Cardiac septum (tissue), 1 donor: ENCODE results near the gene FRMPD1. TPM values are rescaled to one million over a fixed set of nuclear protein-coding genes. Genes with fewer than 3 reads are reported as not detected.

Experiments used
- DNase-seq: peaks from one replicate; pipeline ENCODE4 v3.0.0-alpha.2; 2020; ENCODE audit warnings: low spot score
- intact Hi-C: fragments of 100-400 bp; cut with DNase I; formaldehyde crosslinking; loops from one replicate; pipeline ENCODE4 v1.14.0; 2022
- total RNA-seq: library from RNA; stranded (reverse); fragmentation: NEBNext Ultra II Directional; extraction: Animal tissue kit (Norgen Biotek cat#: 25700); gene quantifications from one replicate; pipeline ENCODE4 v1.2.1, GENCODE V29; 2021
- donor health status: DM: no; HTN: no; CAD: no.

Gene FRMPD1
- total RNA-seq, 1 donor from 2014 or later = 0.27 TPM

- intact Hi-C loops = no loop called here
Measured at GRCh38 chr9:37676411-37676830, 25.7 kb downstream of the FRMPD1 start.

GRCh38 chr9:37677435-37677834 is 26.7 kb downstream of the FRMPD1 start:
- intact Hi-C loops = no loop called here
- no peak for DNase-seq

More at GRCh38 chr9:37676411-37676830, 25.7 kb downstream of the FRMPD1 start:
- no peak for DNase-seq

- DNase-seq = peak; percentile 63
- intact Hi-C loops = no loop called here
Measured at GRCh38 chr9:37678789-37679273, 28.1 kb downstream of the FRMPD1 start.

- intact Hi-C loops = no loop called here
- DNase-seq = peak; percentile 63
Measured at GRCh38 chr9:37679649-37680402, 29.1 kb downstream of the FRMPD1 start.

- DNase-seq = no peak
- intact Hi-C loops = no loop called here
Measured at GRCh38 chr9:37682951-37683350, 32.2 kb downstream of the FRMPD1 start.

- no peak for DNase-seq
- intact Hi-C loops = no loop called here
Measured at GRCh38 chr9:37683531-37684371, 33.0 kb downstream of the FRMPD1 start.

- intact Hi-C loops = no loop called here
- DNase-seq = no peak
Measured at GRCh38 chr9:37692622-37693221, 42.0 kb downstream of the FRMPD1 start.

GRCh38 chr9:37693260-37693659 is 42.5 kb downstream of the FRMPD1 start:
- intact Hi-C loops = no loop called here
- DNase-seq = no peak

GRCh38 chr9:37694355-37694754 is 43.6 kb downstream of the FRMPD1 start:
- DNase-seq = no peak
- intact Hi-C loops = no loop called here

GRCh38 chr9:37696528-37696927 is 45.8 kb downstream of the FRMPD1 start:
- intact Hi-C loops = no loop called here
- DNase-seq = no peak

- DNase-seq = no peak
- intact Hi-C loops = no loop called here
Measured at GRCh38 chr9:37700131-37700530, 49.4 kb downstream of the FRMPD1 start.

- intact Hi-C loops = no loop called here
- no peak for DNase-seq
Measured at GRCh38 chr9:37700900-37701299, 50.1 kb downstream of the FRMPD1 start.

- intact Hi-C loops = no loop called here
Measured at GRCh38 chr9:37705787-37706186, 55.0 kb downstream of the FRMPD1 start.

GRCh38 chr9:37706290-37706689 is 55.5 kb downstream of the FRMPD1 start:
- intact Hi-C loops = no loop called here
- no peak for DNase-seq

More at GRCh38 chr9:37705787-37706186, 55.0 kb downstream of the FRMPD1 start:
- no peak for DNase-seq

GRCh38 chr9:37707748-37708147 is 57.0 kb downstream of the FRMPD1 start:
- intact Hi-C loops = no loop called here
- no peak for DNase-seq

GRCh38 chr9:37710046-37710445 is 59.3 kb downstream of the FRMPD1 start:
- DNase-seq = no peak
- intact Hi-C loops = no loop called here

- intact Hi-C loops = no loop called here
- no peak for DNase-seq
Measured at GRCh38 chr9:37715260-37715659, 64.5 kb downstream of the FRMPD1 start.

- no peak for DNase-seq
- intact Hi-C loops = no loop called here
Measured at GRCh38 chr9:37715991-37716505, 65.3 kb downstream of the FRMPD1 start.

- intact Hi-C loops = no loop called here
- DNase-seq = no peak
Measured at GRCh38 chr9:37719526-37719925, 68.8 kb downstream of the FRMPD1 start.

GRCh38 chr9:37727013-37727412 is 76.3 kb downstream of the FRMPD1 start:
- intact Hi-C loops = no loop called here
- no peak for DNase-seq
